HG02884 (cell line): ENCODE data around the gene NUMA1.

ENCODE experiments used
- ATAC-seq: cut with Tn5 transposase; IDR thresholded peaks from one replicate; pipeline ENCODE4 v1.9.1; 2021; ENCODE audit warnings: mild to moderate bottlenecking, moderate library complexity; ENCODE audit not compliant: unreplicated experiment

NUMA1 gene, protein sequence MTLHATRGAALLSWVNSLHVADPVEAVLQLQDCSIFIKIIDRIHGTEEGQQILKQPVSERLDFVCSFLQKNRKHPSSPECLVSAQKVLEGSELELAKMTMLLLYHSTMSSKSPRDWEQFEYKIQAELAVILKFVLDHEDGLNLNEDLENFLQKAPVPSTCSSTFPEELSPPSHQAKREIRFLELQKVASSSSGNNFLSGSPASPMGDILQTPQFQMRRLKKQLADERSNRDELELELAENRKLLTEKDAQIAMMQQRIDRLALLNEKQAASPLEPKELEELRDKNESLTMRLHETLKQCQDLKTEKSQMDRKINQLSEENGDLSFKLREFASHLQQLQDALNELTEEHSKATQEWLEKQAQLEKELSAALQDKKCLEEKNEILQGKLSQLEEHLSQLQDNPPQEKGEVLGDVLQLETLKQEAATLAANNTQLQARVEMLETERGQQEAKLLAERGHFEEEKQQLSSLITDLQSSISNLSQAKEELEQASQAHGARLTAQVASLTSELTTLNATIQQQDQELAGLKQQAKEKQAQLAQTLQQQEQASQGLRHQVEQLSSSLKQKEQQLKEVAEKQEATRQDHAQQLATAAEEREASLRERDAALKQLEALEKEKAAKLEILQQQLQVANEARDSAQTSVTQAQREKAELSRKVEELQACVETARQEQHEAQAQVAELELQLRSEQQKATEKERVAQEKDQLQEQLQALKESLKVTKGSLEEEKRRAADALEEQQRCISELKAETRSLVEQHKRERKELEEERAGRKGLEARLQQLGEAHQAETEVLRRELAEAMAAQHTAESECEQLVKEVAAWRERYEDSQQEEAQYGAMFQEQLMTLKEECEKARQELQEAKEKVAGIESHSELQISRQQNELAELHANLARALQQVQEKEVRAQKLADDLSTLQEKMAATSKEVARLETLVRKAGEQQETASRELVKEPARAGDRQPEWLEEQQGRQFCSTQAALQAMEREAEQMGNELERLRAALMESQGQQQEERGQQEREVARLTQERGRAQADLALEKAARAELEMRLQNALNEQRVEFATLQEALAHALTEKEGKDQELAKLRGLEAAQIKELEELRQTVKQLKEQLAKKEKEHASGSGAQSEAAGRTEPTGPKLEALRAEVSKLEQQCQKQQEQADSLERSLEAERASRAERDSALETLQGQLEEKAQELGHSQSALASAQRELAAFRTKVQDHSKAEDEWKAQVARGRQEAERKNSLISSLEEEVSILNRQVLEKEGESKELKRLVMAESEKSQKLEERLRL (N-terminal part only)

GRCh38 chr11:72080326-72081183 is at the start of gene NUMA1, which contains the start of gene LRRC51:
TSS of gene NUMA1 (minus strand) at chr11:72080542. CDS start at chr11:72035943, 44,599 bp downstream.
TSS of gene LRRC51 (plus strand) at chr11:72080850. CDS start at chr11:72089084, 8,234 bp downstream.
- peak; percentile 96 for ATAC-seq

DNA sequence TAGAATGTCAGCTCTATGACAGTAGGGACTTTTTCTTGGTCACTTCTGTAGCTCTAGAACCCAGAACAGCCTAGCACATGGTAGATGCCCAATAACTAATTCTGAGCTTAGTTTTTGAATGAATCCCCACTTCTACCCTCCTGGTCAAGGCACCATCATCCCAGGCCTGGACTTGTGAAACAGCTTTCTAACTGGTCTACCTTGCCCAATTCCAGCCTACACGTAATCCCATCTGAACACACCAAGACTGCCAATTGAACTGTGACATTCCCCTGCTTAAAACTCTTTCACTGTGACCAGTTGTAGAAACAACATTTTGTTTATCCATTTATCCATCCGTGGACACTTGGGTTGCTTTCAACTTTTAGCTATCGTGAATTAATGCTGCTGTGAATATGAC is 49.0 kb upstream of the NUMA1 start:
- no peak for ATAC-seq

DNA sequence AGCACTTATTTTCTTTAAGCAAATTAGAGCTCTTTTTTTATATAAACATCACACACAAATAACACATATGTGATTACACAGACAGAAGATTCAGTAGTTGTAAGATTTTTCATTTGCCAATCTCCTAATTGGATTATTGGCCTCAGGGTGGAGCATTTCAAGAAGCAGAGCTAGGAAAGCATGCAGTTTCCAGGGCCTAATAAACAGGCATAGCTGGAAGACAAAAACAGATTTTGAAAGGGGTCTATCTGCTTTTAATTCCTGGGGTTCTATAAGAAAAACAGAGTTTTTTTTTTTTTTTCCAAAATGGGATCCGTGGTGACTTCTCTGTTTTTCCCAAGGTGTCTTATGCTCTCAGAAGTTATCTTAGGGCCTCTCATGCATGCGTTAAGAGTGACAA is 47.6 kb upstream of the NUMA1 start:
- ATAC-seq: no peak

GRCh38 chr11:72125956-72126355 is 45.6 kb upstream of the NUMA1 start:
- ATAC-seq: no peak

DNA sequence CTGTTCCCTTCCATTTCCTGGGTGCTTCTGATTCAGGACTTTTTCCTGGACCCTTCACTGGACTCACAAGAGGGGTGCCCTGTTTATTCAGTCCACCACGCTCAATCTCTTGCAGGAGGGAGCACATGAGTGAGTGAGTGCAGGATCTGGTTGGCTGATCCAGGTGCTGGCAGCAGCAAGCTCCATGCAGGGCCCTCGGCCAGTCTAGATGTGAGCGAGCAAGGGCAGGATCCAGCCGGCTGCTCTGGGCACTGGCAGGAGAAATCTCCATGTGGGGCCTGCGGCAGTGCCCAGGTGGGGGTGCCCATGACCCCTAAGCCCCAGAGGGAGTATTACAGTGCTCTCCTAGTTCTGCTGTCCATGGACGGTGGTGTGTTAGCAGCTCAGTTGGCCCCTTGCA is 43.7 kb upstream of the NUMA1 start:
- ATAC-seq: no peak

DNA sequence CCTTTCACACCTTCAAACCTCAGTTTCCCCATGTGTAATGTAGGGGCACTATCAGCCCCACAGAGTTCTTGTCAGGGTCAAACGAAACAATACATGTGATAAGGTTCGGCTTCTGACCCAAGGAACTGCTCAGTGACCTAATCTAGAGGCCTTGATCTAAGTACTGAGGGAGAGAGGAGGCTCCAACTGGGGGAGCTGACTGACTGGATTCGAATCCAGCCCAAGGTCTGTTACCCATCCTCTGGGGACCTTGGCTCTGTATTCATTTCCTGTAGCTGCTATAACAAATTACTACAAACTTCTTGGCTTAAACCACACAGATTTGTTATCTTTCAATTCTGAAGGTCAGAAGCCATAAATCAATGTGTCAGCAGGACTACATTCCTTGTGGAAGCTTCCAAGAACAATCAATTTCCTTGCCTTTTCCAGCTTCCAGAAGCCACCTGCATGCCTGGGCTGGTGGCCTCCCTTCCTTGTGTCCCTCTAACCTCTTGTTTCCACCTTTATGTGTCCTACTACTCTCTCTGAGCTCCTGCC is 42.8 kb upstream of the NUMA1 start:
- no peak for ATAC-seq

DNA sequence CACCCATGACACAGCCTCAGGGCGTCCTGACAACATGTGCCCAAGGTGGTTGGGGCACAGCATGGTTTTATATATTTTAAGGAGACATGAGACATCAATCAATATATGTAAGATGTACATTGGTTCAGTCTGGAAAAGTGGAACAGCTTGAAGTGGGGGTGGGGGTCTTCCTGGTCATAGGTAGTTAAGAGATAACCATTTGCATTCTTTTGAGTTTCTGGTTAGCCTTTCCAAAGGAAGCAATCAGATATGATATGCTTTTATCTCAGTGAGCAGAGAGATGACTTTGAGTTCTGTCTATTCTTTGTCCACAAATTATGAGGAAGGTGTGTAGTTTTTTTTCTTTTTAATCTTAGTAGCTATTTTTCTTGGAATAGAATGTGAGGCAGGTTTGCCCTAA is 42.3 kb upstream of the NUMA1 start:
- no peak for ATAC-seq

- no peak for ATAC-seq
Observed at GRCh38 chr11:72120930-72121329, 40.6 kb upstream of the NUMA1 start.

- ATAC-seq: no peak
Observed at GRCh38 chr11:72119198-72119597, 38.9 kb upstream of the NUMA1 start.

DNA sequence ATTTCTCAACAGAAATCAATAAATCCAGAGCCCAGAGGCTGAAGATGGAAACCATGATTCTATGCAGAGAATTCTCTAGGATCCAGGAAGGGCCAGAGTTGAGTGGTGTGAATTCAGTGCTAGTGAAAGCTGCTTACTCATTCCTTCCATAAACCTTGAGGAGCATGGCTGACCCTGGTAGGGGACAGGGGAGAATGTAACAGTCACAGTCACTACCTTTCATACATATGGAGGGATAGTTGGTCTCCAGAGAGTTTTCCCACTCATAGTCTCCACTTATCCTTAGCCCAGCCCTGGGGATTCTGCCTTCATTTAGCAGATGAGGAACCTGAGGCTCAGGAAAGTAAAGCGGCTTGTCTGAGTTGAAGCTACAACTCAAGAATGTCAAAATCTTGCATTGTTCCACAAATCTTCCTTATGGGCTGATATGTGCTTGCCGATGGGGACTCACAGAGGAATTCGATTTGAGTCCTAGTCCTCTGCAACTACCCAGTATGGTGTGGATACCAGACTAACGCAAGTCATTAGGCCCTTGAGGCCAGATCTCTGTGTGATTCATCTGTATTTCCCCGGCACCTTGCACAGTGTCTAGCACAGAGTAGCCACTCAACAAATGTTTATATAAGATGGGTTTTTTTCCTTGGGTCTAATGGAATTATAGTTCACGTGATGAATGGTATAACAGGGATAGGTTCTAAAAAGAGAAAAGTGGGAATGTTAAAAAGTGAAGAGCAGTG is 35.8 kb upstream of the NUMA1 start:
- ATAC-seq: no peak

DNA sequence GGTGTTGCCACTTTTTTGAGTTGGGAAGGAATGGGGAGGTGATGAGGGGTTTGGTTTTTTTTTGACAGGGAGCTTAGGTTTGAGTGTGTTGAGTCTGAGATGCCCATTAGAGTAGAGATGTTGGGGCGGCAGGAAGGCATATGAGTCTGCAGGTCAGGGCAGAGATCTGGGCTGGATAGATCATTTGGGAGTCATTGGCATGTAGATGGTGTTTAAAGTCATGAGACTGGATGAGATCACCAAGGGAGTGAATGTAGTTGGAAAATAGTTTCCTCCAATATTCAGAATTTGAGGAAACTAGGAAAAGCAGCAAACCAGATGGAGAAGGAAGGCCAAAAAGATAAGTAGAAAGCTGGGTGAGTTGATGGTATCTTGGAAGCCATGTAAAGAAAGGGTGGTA is 34.2 kb upstream of the NUMA1 start:
- no peak for ATAC-seq

GRCh38 chr11:72112978-72113808 is 32.9 kb upstream of the NUMA1 start:
- ATAC-seq: no peak

DNA sequence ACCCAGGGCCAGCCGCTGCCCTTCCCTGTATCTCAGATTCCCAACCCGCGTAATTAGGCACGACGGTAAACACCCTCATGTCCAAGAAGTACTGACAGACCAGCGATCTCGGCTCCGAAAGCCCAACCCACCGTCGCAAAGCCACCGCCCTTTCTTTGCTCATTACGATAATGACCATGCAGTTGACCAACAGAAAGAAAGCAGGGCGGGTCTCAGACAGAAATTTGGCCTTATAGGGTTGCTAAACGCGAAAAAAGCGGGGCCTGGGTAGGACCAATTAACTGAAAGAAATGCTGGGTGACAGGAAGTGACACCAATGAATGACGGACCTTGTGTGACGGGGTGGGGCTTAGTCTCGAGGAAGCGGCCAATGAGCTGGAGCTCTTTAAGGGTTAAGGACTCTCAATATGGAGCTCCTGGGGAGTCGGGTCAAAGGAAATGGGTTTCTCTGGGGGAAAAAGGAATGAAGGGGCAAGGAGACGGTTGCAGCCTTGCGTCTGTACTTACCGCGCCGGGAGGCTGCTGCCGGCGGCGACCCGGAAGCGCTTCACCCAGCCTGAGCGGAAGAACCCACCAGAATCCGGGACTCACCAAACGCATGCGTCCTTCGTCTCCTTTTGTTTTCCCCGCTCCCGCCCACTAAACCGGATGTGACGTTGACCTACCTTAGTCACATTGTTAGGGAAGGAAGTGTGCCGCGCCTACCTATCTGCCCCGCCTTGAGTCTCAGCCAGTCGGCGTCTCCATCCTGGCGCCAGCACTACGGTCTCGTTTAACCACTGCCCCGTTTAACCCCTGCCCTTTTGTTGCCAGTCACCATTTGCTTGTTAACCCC is 32.0 kb upstream of the NUMA1 start, which contains the start of gene ANAPC15:
ANAPC15 (minus strand) TSS at position 553 of the 835 bp plus-strand sequence. CDS start 1,419 bp downstream, outside the sequence.
- ATAC-seq: peak; percentile 85

DNA sequence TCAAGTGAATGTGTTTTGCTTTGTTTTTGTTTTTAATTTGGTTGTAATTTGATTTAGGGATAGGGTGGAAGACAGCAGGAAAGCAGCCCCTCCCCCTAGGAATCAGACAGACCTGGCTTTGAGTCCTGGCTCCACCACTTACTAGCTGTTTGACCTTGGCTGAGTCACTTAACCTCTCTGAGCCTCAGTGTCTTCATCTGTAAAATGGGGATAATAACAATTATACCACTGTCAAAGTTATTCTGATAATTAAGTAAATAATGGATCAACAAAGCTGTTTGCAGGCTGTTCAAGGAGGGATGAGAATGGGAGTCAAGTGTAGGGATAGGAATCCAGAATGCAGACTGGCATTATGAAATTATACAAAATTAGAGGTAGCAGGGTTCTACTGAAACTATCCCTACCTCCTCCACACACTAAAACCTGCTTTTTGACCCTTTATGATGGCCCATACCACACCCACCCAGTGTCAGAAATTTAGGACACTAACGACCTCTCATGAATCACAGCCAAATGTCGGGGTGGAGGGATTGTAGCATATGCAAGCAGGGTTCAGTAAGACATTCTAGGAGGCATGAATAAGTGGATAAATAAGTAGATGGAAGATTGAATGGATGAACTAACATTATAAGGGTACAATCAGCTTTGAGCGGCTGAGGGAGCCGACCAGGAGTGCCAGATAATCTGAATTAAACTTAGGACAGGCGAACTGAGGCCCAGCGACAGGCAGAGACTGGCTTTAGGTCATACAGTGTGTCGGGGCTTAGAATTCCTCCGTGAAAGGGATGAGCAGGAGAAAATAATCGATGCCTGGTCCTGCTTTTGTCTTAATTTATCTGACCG is 31.2 kb upstream of the NUMA1 start:
- peak; percentile 7 for ATAC-seq

- no peak for ATAC-seq
Observed at GRCh38 chr11:72105888-72106287, 25.5 kb upstream of the NUMA1 start, which contains the start of gene TOMT. TSS of gene TOMT (plus strand) at chr11:72105924. CDS start at chr11:72105952, 28 bp downstream.

GRCh38 chr11:72103754-72104167 is 23.4 kb upstream of the NUMA1 start:
- ATAC-seq: no peak
